Keratinocyte (primary cell): ENCODE data around the gene MED4.

Experiments
- CTCF ChIP-seq, 3 experiments: IDR thresholded peaks in 1 of 3; conservative IDR thresholded peaks in 1 of 3; optimal IDR thresholded peaks in 1 of 3; 2 replicates in 2 of 3; 3 replicates in 1 of 3; pipeline versions ENCODE3 to v1.5.1; 2011; ENCODE audit warnings: low read length in 3 of 3, mild to moderate bottlenecking in 3 of 3, moderate library complexity in 2 of 3, control low read depth in 1 of 3, inconsistent platforms in 1 of 3; ENCODE audit not compliant: insufficient read depth in 2 of 3; ENCODE audit errors: extremely low read depth in 1 of 3
- EZH2 ChIP-seq: IDR thresholded peaks from one replicate; pipeline ENCODE4 v1.6.1; 2012; ENCODE audit warnings: inconsistent platforms, mild to moderate bottlenecking, low read length, moderate library complexity

GRCh38 chr13:48131533-48131932 lies 36.6 kb upstream of the MED4 start:
- TF ChIP-seq CTCF (optimal IDR thresholded peaks at IDR 0.05 in 1 of 3, IDR thresholded peaks at IDR 0.05 in 1 of 3, conservative IDR thresholded peaks at IDR 0.05 in 1 of 3; ENCODE audit: extremely low read depth in 1 of 3, insufficient read depth in 2 of 3, low read length in 3 of 3): no peak
- no peak for TF ChIP-seq EZH2
